HG03280 (cell line): Measurements from ENCODE around the gene ACSL1.
A peak's percentile ranks its signal among the peaks of the same experiment; 100 is the strongest.

Experiments
- ATAC-seq: cut with Tn5 transposase; IDR thresholded peaks from one replicate; pipeline ENCODE4 v1.9.1; 2021; ENCODE audit warnings: mild to moderate bottlenecking, moderate library complexity; ENCODE audit not compliant: unreplicated experiment

The ACSL1 gene

GRCh38 chr4:184814686-184815045, 11.1 kb downstream of the ACSL1 start:
- no peak for ATAC-seq

DNA sequence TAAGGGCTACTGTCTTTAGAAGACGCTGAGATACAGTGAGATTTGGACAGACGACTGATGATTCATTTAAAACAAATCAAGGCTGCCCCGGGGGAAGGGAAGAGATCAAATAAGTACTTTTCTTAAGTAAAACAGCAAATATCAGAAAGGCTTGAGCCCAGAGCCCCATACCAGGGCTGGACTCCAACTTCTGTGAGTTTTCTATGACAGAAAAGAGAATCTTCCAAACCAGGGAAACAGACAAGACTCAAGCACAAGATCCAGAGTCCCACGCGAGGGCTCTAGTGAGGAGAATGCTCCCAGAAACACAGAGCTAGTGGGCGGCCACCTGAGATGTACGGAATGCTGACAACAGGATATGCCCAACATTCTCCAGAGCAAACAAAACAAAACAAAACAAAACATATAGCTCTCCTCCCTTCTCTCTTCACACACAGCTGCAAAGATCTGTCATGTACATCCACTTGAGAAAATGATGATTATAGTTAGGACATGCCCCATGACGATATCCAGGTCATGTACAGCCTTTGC, 13.1 kb downstream of the ACSL1 start:
- no peak for ATAC-seq

DNA sequence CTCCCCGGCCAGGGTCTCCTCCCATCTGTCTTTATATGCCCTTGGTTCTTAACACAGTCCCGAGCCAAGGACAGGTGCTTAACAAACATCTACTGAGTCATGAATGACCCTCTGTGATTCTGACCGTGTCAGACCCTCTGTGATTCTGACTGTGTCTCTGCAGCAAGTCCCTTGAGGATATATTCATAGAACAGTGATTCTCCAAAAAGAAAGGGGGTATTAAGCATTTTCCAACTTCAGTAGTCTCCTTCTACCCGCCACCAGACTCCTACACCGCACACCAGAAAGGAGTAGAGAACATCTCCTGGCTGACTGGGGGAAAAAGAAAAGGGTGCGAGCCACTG, 13.6 kb downstream of the ACSL1 start:
- ATAC-seq = no peak

- no peak for ATAC-seq
Observed at GRCh38 chr4:184811526-184812198, 14.1 kb downstream of the ACSL1 start.

DNA sequence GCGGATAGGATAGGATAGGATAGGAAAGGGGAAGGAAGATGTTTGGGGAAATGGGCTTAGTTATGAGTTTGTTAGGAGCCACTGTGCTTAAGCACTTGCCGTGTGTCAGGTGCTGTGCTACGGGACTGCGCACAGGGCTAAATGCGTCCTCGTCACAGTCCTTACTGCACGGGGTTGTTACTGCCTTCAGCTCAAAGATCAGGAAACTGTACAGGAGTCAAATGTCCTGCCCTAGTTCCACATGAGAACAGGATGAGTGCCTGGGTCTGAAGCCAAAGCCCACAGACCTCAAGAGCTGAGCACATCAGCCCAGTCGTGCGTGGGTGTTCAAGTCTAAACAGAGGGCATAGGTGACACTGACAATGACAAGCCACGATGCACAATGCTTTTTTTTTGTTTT, 15.0 kb downstream of the ACSL1 start:
- no peak for ATAC-seq

DNA sequence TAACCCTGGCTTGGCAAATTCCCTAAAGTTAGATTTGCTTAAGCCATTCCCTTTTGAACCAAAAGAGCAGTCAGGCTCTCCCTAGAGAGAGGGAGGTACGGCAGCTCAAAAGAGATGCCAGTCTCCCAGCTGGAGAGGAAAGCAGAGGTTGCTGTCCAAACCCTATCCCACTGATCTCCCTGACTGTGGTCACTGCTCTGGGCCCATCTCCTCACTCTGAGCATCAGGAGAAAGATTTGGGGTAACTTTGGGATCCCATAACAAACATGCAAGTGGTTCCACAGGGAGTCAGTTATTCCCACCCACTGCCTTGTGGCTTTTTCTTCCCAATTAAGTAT, 17.1 kb downstream of the ACSL1 start:
- ATAC-seq = no peak

DNA sequence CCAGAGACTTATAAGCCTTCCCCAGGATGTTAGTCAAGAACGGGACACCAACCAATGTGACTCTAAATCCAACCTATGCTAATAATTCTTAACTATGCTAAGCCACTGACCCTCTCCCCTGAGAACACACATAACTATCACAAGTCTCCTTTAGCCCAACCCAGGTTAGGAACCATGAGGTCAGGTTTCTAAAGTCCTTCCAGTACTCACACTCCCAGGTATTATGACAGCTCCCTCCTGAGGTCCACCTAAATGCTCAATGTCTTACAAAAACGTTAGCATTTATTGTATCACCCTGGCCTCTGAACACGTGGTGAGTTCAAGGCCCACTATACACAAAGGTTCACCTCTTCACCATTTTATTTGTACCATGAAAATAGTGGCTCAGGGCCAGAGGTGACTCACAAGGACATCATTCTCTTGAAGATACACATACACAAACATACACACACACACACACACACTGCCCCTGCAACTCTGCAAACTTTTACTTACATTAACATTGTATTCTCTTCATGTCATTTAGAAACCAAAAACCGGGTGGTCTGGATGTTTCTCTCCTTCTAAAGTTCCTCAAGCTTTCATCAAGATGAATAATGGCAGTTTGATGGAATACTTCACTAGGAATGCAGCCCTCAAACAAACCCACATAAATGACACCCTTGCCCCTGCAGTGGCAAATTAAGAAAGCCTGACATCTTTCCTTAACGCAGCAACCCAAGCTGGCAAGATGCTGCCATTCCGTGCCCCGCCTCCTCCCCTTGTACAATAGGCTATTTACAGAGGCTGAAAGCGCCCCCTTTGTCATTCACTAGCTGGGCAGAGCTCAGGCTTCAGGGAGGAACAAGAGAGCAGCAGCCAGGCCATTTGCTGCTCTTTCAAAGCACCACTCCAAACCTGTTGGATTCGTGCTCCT, 17.7 kb downstream of the ACSL1 start:
- no peak for ATAC-seq

DNA sequence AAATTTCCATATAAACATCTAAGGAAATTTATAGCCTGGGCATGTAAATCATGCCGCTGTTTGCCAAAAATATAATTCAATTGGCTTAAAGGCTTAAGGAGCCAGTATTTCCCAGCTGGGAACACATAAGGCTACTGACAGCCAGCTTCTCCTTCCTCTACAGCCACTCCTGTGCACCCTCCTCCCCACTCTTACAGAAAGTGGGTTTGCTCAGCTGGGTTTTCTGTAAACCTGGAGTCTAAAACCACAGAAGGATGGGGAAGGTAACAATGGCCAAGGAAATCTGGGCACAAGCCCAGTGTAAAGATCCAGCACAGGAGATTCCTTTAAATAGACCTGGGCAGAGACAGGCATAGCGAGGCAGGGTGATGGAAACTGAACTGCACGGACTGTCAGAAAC, 18.5 kb downstream of the ACSL1 start:
- ATAC-seq = no peak

GRCh38 chr4:184806711-184807110, 19.1 kb downstream of the ACSL1 start:
- ATAC-seq = no peak

DNA sequence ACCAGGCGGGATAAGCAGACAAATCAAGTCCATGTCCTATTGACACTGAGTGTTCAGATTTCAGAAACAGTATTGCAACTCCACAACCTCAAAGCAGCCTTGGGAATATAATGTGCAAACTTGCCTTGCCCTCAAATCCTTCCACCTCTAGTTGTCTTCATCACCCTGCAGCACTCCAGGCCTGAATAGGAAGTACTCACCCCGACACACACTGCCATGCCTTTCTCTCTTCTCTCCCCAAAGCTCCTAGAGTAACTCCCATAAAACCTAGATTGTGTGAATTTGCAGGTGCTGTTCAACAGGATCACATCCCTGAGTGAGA, 19.6 kb downstream of the ACSL1 start:
- ATAC-seq = no peak

- ATAC-seq = peak; percentile 66
Observed at GRCh38 chr4:184805462-184806228, 20.1 kb downstream of the ACSL1 start.

DNA sequence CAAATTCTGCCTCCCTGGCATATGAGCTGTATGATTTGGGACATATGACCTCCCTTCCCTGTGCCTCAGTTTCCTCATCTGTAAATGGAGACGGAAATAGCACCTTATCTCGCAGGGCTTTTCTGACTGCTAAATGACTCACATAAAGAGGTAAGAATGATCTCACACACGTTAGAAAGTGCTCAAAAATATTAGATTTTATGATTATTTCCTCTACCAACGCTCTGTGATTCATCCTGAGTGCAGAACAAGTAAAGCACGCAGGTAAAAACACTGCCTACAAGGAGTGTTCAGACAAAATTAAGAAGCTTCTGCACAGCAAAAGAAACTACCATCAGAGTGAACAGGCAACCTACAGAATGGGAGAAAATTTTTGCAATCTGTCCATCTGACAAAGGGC, 21.1 kb downstream of the ACSL1 start:
- no peak for ATAC-seq

DNA sequence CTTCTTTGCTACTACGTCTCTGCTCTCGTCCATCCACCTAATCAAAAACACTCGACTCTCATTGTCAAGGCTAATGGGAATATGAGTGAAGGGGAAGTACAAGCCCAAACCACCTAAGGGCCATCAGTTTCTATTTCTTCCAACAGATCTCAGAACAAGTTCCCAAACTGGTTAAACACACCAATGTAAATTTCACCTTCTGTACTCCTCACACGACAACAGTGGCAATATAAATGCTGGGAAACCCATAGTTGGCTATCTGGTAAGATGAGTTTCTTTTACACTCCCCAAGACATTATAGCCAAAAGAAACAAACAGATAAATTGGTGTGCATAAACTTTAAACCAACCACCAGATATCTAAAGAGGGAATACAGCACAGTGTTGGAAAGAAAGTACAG, 21.9 kb downstream of the ACSL1 start:
- no peak for ATAC-seq

- ATAC-seq = no peak
Observed at GRCh38 chr4:184803133-184803532, 22.6 kb downstream of the ACSL1 start.

- ATAC-seq = no peak
Observed at GRCh38 chr4:184802697-184803015, 23.1 kb downstream of the ACSL1 start.

GRCh38 chr4:184801781-184802696, 23.7 kb downstream of the ACSL1 start:
- ATAC-seq = no peak

GRCh38 chr4:184798504-184798903, 27.3 kb downstream of the ACSL1 start:
- no peak for ATAC-seq

- ATAC-seq = no peak
Observed at GRCh38 chr4:184796906-184797305, 28.9 kb downstream of the ACSL1 start.

DNA sequence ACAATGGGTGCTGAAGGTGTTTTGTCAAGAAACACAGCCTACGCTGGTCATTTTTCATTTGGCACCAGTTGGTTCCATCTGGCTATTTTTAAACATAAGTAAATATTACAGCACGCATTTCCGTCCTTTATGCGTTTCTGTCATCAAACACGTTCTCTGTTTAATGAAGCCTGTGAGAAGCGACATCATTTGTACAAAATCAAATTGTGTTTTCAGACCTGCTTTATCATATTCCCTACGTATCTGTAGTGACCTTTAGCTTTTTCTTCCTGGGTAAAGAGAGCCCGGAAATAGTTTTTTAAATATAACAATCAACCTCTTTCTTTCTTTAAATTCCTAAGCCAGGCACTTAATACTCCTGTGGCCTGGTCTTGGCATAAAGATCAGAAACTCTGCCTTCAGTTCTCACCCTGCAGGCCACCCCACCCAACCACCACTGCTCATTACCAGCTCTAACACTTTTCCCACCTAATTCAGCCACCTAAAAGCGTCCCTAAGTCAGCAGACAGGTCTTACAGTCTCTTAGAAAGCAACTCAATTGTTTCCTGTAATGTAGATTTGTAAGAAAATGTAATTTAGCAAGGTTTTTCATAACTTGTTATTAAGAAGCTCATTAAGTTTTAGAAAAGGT, 30.4 kb downstream of the ACSL1 start:
- ATAC-seq = no peak

DNA sequence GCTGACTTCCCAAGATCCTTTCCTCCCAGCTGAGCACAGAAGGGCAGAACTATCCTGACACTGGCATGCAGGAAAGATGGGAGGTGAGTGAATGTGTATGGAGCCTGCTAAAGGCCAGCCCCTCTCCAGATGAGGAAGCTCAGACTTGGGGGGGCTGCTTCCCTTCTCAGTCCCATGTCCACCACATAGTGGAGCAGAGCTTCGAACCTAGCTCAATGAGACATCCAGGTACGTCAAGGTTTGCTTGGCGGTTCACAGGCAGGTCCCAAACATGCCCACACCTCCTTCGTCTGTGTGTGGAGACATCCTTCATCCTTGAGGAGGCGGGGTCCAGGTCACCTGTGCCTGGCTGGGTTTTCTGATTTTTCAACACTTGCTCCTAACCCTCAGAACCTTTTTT, 31.3 kb downstream of the ACSL1 start:
- no peak for ATAC-seq
